NCI-H1694 (cell line): Measurements from ENCODE around the gene DUSP2.

Experiments used
- DNase-seq: peaks from one replicate; lab custom pipeline; 2025; lab: John Stamatoyannopoulos, UW

The DUSP2 gene

GRCh38 chr2:96145036-96145847 lies at the start of gene DUSP2:
Gene DUSP2, minus strand, starts transcription at chr2:96145440. Its CDS starts 86 bp downstream, at chr2:96145354.
- no peak for DNase-seq

GRCh38 chr2:96191937-96192670 lies 46.9 kb upstream of the DUSP2 start:
- no peak for DNase-seq

GRCh38 chr2:96188821-96189526 lies 43.7 kb upstream of the DUSP2 start:
- no peak for DNase-seq

GRCh38 chr2:96186562-96186961 lies 41.3 kb upstream of the DUSP2 start:
- no peak for DNase-seq

GRCh38 chr2:96185516-96185915 lies 40.3 kb upstream of the DUSP2 start:
- DNase-seq, result no peak

- DNase-seq, result no peak
These were observed 39.7 kb upstream of the DUSP2 start for GRCh38 chr2:96184989-96185388.

GRCh38 chr2:96184188-96184587 lies 38.9 kb upstream of the DUSP2 start:
- no peak for DNase-seq

GRCh38 chr2:96181529-96181928 lies 36.3 kb upstream of the DUSP2 start:
- no peak for DNase-seq

- DNase-seq, result no peak
These were observed 35.3 kb upstream of the DUSP2 start for GRCh38 chr2:96180521-96180920.

- no peak for DNase-seq
These were observed 34.8 kb upstream of the DUSP2 start for GRCh38 chr2:96180002-96180401.

- DNase-seq, result no peak
These were observed 31.4 kb upstream of the DUSP2 start for GRCh38 chr2:96176661-96177060.

GRCh38 chr2:96175951-96176350 lies 30.7 kb upstream of the DUSP2 start:
- DNase-seq, result no peak

- DNase-seq, result peak; percentile 61
These were observed 29.3 kb upstream of the DUSP2 start for GRCh38 chr2:96174251-96175144.

- no peak for DNase-seq
These were observed 26.6 kb upstream of the DUSP2 start for GRCh38 chr2:96171831-96172230.

GRCh38 chr2:96170626-96171025 lies 25.4 kb upstream of the DUSP2 start:
- no peak for DNase-seq

GRCh38 chr2:96169868-96170507 lies 24.7 kb upstream of the DUSP2 start:
- no peak for DNase-seq

- DNase-seq, result no peak
These were observed 22.3 kb upstream of the DUSP2 start for GRCh38 chr2:96167407-96168013.

- DNase-seq, result no peak
These were observed 19.4 kb upstream of the DUSP2 start for GRCh38 chr2:96164459-96165184.

GRCh38 chr2:96163768-96164429 lies 18.7 kb upstream of the DUSP2 start:
- DNase-seq, result no peak

GRCh38 chr2:96163415-96163767 lies 18.2 kb upstream of the DUSP2 start:
- DNase-seq, result no peak
